ENCODE measurements around the gene OR2D2.

- TF ChIP-seq CTCF (IDR thresholded peaks at IDR 0.05; ENCODE audit: low read depth, low read length, poor library complexity, severe bottlenecking) = no peak
- no peak for TF ChIP-seq EZH2phosphoT487 (IDR thresholded peaks at IDR 0.05; ENCODE audit: borderline replicate concordance, low read length)
These were observed 33.4 kb upstream of the OR2D2 start for GRCh38 chr11:6925636-6926207.
